Measurements from ENCODE around the gene EPHA6. TPM values are rescaled to one million over a fixed set of nuclear protein-coding genes. Genes with fewer than 3 reads are reported as not detected.
"Not testable (repeated sequence)": the region's sequence is repeated elsewhere in the genome, so short reads cannot be mapped to it uniquely, and the experiment has no call there.

Gene EPHA6
- total RNA-seq, 1 donor from 2014 or later: not detected

DNA sequence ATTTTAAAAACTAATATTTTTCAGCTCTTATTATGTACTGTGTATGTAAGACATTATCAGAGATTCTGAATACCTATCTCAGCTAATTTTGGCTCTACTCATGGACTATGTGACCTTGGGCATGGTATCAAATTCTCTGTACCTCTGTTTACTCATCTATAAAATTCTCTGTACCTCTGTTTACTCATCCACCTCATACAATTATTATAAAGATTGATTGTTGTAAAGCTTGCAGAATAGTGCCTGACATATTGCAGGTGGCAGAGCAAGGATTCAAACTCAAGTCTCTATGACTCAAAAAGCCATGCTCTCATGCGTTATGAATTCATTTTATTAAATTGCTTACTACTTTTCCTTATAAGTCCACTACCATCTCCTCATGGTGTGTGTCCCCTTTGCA lies 798.2 kb downstream of the EPHA6 start:
- Histone ChIP-seq H3K36me3 (no peaks in the 10 kb centered on the region), H3K27me3 (no peaks in the 10 kb centered on the region), H3K4me3 (no peak overlapping the region), H3K27ac (no peak overlapping the region), H3K9me3 (no peaks in the 10 kb centered on the region), H3K4me1 (no peaks in the 10 kb centered on the region)
- no peak for DNase-seq (ENCODE audit: low spot score in 2 of 2)
- intact Hi-C loops (cut with DNase I): no loop called here
- TF ChIP-seq, protein P1, sequence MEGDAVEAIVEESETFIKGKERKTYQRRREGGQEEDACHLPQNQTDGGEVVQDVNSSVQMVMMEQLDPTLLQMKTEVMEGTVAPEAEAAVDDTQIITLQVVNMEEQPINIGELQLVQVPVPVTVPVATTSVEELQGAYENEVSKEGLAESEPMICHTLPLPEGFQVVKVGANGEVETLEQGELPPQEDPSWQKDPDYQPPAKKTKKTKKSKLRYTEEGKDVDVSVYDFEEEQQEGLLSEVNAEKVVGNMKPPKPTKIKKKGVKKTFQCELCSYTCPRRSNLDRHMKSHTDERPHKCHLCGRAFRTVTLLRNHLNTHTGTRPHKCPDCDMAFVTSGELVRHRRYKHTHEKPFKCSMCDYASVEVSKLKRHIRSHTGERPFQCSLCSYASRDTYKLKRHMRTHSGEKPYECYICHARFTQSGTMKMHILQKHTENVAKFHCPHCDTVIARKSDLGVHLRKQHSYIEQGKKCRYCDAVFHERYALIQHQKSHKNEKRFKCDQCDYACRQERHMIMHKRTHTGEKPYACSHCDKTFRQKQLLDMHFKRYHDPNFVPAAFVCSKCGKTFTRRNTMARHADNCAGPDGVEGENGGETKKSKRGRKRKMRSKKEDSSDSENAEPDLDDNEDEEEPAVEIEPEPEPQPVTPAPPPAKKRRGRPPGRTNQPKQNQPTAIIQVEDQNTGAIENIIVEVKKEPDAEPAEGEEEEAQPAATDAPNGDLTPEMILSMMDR (IDR thresholded peaks at IDR 0.05): no peak

- DNase-seq (ENCODE audit: low spot score in 2 of 2): no peak
- Histone ChIP-seq H3K4me3 (no peak overlapping the region), H3K27me3 (no peaks in the 10 kb centered on the region), H3K27ac (no peak overlapping the region), H3K4me1 (no peaks in the 10 kb centered on the region), H3K9me3 (no peaks in the 10 kb centered on the region), H3K36me3 (no peaks in the 10 kb centered on the region)
- TF ChIP-seq, protein P1 (IDR thresholded peaks at IDR 0.05): no peak
- intact Hi-C loops (cut with DNase I): no loop called here
These were observed 798.7 kb downstream of the EPHA6 start for GRCh38 chr3:97613139-97613538.

DNA sequence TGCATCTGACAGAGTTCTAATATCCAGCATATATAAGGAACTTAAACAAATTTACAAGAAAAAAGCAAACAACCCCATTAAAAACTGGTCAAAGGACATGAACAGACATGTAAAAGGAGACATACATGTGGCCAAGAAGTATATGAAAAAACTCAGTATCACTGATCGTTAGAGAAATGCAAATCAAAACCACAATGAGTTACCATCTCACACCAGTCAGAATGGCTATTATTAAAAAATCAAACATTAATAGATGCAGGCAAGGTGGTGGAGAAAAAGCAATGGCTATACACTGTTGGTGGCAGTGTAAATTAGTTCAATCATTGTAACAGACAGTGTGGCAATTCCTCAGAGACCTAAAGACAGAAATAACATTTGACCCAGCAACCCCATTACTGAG lies 806.1 kb downstream of the EPHA6 start:
- H3K4me1 ChIP-seq; H3K4me3 ChIP-seq; DNase-seq (ENCODE audit: low spot score in 2 of 2); H3K27ac ChIP-seq; intact Hi-C loops (cut with DNase I); H3K27me3 ChIP-seq; H3K9me3 ChIP-seq; H3K36me3 ChIP-seq: not testable (repeated sequence)

DNA sequence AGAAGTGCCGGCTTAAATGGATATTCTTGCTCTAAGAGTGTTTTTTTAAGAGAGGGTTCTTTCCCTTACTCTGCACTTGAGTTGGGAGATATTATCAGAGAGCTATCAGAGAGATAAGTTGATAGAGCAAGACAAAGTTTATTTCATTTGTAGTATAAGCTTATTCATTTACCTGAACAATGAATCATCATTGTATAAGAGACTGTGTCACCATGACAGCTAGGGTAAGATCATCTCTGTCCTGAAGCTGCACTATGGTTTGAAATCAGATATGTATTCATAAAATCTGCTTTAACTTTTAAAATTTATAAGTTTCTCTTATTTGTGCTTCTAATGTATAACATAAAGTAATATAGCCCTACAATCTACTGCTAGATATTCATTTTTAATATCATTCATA lies 822.1 kb downstream of the EPHA6 start:
- Histone ChIP-seq H3K4me3 (no peak overlapping the region), H3K9me3 (no peaks in the 10 kb centered on the region), H3K27me3 (no peaks in the 10 kb centered on the region), H3K4me1 (no peaks in the 10 kb centered on the region), H3K36me3 (no peaks in the 10 kb centered on the region), H3K27ac (no peak overlapping the region)
- intact Hi-C loops (cut with DNase I): no loop called here
- DNase-seq (ENCODE audit: low spot score in 2 of 2): no peak
- TF ChIP-seq, protein P1 (IDR thresholded peaks at IDR 0.05): no peak

GRCh38 chr3:97646932-97647331 lies 832.5 kb downstream of the EPHA6 start:
- Histone ChIP-seq H3K4me1 (no peaks in the 10 kb centered on the region), H3K27me3 (no peaks in the 10 kb centered on the region), H3K27ac (no peak overlapping the region), H3K9me3 (no peaks in the 10 kb centered on the region), H3K4me3 (no peak overlapping the region), H3K36me3 (no peaks in the 10 kb centered on the region)
- no peak for DNase-seq (ENCODE audit: low spot score in 2 of 2)
- TF ChIP-seq, protein P1 (IDR thresholded peaks at IDR 0.05): no peak
- intact Hi-C loops (cut with DNase I): no loop called here

DNA sequence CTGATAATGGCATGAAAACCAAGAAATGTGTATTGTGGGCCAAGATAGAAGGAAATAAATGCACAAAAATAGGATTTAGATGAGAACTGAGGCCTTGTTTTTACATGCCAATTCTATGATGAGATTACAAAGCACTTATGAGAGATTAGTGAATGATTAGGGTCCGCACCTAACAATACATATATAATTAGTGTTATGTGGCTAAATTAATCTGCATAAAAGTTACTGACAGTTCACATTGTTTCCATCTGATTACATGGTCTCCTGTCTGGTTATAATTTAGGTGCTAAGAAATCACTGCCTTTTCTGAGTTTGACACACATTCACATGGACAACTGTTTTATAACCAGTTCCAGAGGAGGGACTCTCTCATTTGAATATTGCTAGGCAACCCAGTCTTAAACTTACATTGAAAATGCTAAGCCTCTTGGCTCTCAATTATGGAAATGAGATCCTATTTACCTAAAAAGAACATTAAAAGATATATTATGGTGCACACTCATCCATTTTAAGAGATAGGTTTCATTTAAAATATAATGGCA lies 833.1 kb downstream of the EPHA6 start:
- Histone ChIP-seq H3K27me3 (no peaks in the 10 kb centered on the region), H3K36me3 (no peaks in the 10 kb centered on the region), H3K9me3 (no peaks in the 10 kb centered on the region), H3K4me3 (no peak overlapping the region), H3K4me1 (no peaks in the 10 kb centered on the region), H3K27ac (no peak overlapping the region)
- intact Hi-C loops (cut with DNase I): no loop called here
- no peak for DNase-seq (ENCODE audit: low spot score in 2 of 2)
- TF ChIP-seq, protein P1 (IDR thresholded peaks at IDR 0.05): no peak
